ENCODE measurements around the gene FIBP.

GRCh38 chr11:65900899-65901180 is 12.6 kb upstream of the FIBP start:
- no peak for TF ChIP-seq EP300 (IDR thresholded peaks at IDR 0.05)
- TF ChIP-seq CTCF (IDR thresholded peaks at IDR 0.05), result no peak
